ENCODE data around the gene MPV17L. TPM values are rescaled to one million over a fixed set of nuclear protein-coding genes. Genes with fewer than 3 reads are reported as not detected.
A peak's percentile ranks its signal among the peaks of the same experiment; 100 is the strongest.
"Not testable (repeated sequence)": the region's sequence is repeated elsewhere in the genome, so short reads cannot be mapped to it uniquely, and the experiment has no call there.

MPV17L gene
- total RNA-seq, 1 experiment from 2014 or later: not detected

DNA sequence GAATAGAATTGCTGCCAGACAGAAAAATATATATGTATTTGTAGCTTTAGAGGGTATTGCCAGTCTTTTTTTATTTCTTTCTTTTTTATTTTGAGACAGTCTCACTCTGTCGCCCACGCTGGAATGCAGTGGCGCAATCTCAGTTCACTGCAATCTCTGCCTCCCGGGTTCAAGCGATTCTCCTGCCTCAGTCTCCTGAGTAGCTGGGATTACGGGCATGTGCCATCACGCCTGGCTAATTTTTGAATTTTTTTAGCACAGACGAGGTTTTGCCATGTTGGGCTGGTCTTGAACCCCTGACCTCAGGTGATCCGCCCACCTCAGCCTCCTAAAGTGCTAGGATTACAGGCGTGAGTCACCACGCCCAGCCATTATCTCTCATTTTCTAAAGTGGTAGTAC is 35.3 kb downstream of the MPV17L start:
- not testable (repeated sequence) for H3K4me1 ChIP-seq; DNase-seq; H3K36me3 ChIP-seq; H3K4me3 ChIP-seq; H3K27ac ChIP-seq; H3K27me3 ChIP-seq; H3K9me3 ChIP-seq (replicated peaks)

DNA sequence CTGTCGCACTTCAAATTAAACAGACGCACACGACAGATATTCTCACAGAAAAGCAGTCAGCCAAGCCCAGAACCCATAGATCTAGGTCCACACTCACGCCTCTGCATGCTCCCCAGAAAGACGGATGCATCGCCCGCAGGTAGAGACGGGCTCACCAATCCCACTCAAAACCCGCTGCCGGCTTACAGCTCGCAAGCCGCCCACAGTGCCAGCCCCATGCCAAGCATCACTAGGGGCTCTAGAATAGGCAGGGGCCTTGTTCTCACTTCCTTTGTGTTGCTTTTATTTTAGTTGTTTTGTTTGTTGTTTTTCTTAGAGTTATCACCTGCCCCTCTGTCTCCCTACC is 38.5 kb downstream of the MPV17L start:
- no peaks in the 10 kb centered on the region for H3K27me3 ChIP-seq
- no peak for DNase-seq
- no peaks in the 10 kb centered on the region for H3K9me3 ChIP-seq (replicated peaks)
- peak overlapping the region; percentile 74 for H3K4me3 ChIP-seq
- H3K27ac ChIP-seq: no peak overlapping the region
- no peaks in the 10 kb centered on the region for H3K36me3 ChIP-seq
- H3K4me1 ChIP-seq: no peaks in the 10 kb centered on the region

DNA sequence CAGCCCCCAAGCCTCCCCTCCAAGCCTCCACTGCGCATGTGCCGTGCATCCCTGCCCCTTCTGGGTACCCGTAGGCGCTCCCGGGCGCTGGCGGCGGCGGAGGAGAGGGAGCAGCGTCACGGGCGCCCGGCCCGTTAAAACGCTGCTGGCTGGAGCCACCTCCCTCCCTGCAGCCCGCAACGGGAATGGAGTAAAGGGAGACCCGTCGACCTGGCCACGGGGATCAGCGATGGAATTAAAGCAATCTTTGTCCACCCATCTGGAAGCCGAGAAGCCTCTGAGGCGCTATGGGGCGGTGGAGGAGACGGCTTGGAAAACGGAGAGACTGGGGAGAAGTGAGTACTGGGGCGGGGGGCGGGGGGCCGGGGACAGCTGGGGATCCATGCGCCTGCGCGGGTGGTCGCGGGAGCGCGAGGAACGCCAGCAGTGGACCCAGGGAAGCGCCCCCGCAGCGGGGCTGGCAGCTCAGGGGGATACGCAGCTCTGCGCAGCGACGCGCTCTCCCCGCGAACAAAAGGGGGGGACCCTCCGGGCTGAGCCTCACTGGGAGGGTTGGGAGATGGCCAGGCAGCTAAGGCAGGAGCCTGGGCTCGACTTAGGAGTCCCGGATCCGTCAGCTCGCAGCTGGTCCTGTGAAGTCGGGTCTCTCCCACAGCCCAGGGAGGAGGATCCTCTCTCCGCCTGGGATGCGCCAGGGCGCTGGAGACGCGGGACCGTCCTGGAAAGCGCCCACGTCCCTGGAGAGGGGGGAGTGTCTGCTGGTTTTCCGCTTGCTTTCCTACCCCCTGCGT is 39.1 kb downstream of the MPV17L start, which contains the start of gene BMERB1:
Gene BMERB1 (plus strand): TSS at position 164 of the 791 bp plus-strand sequence. CDS start 66 bp downstream, at position 230.
- H3K27ac ChIP-seq: peak within 1 kb of the TSS; percentile 46
- peak; percentile 84 for DNase-seq
- peaks cover 3% of the 10 kb centered on the region for H3K4me1 ChIP-seq
- H3K9me3 ChIP-seq (replicated peaks): no peaks in the 10 kb centered on the region
- H3K4me3 ChIP-seq: peak within 1 kb of the TSS; percentile 74
- no peaks in the 10 kb centered on the region for H3K27me3 ChIP-seq
- H3K36me3 ChIP-seq: no peaks in the 10 kb centered on the region

DNA sequence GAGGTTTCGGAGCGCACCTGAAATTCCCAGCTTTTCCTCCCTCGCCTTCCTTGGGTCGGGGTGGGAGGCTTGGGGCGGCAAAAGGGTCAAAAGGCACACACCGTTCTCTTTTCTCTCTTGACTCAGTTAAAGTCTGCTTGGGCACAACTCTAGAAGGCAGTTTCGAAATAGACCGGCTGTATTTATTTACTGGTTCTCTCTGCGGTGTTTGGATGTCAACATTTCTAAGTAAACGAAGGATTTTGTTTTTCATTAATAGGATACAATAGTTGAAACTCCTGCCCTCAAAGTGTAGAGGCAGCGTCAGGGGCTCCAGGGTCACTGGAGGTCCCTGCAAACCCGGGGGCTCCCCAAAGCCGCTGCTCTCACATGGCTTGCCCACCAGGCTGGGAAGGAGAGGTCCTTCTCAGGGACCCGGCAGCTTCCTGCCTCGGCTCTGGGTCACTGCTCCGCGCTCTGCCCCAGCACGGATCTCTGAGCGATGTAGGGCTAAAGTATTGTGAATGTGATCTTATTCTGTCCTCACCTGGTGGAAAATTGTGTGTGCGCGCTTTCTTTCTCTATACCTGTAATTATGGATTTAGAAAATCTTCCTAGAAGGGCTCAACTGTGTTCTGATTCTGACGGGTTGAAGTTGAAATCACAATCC is 39.8 kb downstream of the MPV17L start:
- Histone ChIP-seq H3K9me3 (replicated peaks) (no peaks in the 10 kb centered on the region), H3K36me3 (no peaks in the 10 kb centered on the region), H3K27me3 (no peaks in the 10 kb centered on the region), H3K4me3 (peak overlapping the region; percentile 74), H3K27ac (peak overlapping the region; percentile 46), H3K4me1 (peaks cover 6% of the 10 kb centered on the region)
- DNase-seq: peak; percentile 30 to 48

DNA sequence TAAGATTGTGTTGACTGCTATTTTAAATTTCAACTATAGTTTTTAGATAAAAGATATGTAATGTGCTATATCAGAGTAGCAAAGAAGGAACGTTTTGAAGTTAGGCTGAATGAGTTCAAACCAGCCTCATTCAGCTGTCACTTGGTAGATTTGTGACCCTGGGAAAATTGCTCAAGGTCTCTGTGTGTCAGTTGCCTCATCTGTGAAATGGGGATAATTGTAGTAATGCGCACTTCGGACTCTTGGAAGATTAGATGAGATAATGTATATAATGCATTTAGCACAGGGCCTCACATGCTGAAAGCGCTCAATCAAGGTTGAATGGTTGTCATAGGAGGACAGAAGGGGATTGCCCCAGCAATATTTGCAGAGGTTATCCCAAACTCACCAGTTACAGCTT is 43.5 kb downstream of the MPV17L start:
- no peak for DNase-seq
- no peaks in the 10 kb centered on the region for H3K36me3 ChIP-seq
- H3K9me3 ChIP-seq (replicated peaks): no peaks in the 10 kb centered on the region
- peaks cover 6% of the 10 kb centered on the region for H3K4me1 ChIP-seq
- H3K27ac ChIP-seq: no peak overlapping the region
- no peaks in the 10 kb centered on the region for H3K27me3 ChIP-seq
- H3K4me3 ChIP-seq: no peak overlapping the region

DNA sequence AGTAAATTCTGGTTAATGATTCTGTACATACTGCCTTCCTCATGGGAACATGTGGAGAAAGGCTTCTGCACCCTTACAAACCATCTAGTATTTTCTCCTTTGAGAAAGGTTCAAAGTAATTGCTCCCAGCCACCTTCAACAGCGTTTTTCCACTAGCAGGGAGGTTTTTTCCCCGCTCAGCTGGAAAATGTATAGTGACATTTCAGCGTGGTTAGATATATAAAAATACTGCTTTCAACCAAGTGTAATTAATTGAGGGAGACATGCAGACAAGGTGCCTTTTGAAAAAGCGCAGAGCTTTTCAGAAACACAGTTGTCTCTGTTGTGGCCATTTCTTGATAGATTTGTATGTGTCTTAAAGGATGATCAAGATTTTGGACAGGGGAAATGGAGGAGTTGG is 44.0 kb downstream of the MPV17L start:
- no peak for DNase-seq
- no peak overlapping the region for H3K27ac ChIP-seq
- peaks cover 6% of the 10 kb centered on the region for H3K4me1 ChIP-seq
- no peak overlapping the region for H3K4me3 ChIP-seq
- H3K9me3 ChIP-seq (replicated peaks): no peaks in the 10 kb centered on the region
- H3K27me3 ChIP-seq: no peaks in the 10 kb centered on the region
- no peaks in the 10 kb centered on the region for H3K36me3 ChIP-seq

DNA sequence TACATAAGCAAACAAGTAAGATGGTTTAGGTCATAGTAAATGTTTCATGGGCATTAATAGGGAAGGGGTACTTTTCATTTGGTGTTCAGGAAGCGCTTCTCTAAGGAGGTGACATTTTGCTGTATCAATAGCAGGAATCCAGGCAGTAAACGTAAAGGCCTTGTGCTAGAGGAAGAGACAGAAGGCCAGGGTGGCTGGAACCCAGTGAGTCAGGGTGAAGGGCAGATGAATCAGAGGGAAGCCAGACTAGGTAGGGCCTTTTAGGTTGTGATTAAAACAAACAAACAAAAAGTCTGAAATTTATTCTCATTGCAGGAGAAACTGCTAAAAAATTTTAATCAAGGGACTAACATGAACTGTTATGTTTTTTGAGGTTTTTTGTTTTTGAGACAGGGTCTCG is 45.3 kb downstream of the MPV17L start:
- no peaks in the 10 kb centered on the region; the same call in 1 of the 2 replicates for H3K9me3 ChIP-seq (replicated peaks)
- H3K27me3 ChIP-seq: no peaks in the 10 kb centered on the region
- no peak for DNase-seq
- peaks cover 6% of the 10 kb centered on the region for H3K4me1 ChIP-seq
- no peak overlapping the region for H3K4me3 ChIP-seq
- H3K36me3 ChIP-seq: no peaks in the 10 kb centered on the region
- H3K27ac ChIP-seq: no peak overlapping the region

DNA sequence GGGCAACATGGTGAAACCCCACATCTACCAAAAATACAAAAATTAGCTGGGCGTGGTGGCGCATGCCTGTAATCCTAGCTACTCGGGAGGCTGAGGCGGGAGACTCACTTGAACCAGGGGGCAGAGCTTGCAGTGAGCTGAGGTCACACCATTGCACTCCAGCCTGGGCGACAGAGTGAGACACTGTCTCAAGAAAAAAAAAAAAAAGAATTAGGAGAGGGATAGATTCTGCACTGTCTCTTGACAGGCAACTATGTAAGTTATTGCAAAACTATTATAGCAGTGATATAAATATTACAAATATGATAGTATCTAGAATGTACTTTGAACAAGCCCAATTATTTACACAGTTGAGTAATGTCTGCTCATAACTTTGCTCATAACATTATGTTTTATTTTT is 46.6 kb downstream of the MPV17L start:
- H3K36me3 ChIP-seq, H3K4me3 ChIP-seq, DNase-seq: not testable (repeated sequence)

DNA sequence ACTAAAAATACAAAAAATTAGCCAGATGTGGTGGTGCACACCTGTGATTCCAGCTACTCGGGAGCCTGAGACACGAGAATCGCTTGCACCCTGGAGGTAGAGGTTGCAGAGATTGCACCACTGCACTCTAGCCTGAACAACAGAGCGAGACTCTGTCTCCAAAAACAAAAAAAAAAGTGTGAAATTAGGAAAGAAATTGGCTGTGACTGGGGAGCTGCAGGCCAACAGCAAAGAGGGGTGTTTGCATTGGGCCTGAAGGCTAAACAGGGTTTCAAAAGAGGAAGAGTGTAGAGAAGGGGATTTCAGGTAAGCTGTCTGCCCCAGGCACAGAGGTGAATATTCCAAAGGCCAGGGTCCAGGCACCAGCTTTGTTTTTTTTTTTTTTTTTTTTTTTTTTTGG is 48.2 kb downstream of the MPV17L start:
- no peaks in the 10 kb centered on the region for H3K27me3 ChIP-seq
- DNase-seq: no peak
- H3K4me3 ChIP-seq: no peak overlapping the region
- no peak overlapping the region for H3K27ac ChIP-seq
- peaks cover 6% of the 10 kb centered on the region for H3K4me1 ChIP-seq
- no peaks in the 10 kb centered on the region for H3K36me3 ChIP-seq
- H3K9me3 ChIP-seq (replicated peaks): no peaks in the 10 kb centered on the region; the same call in 1 of the 2 replicates

More for the DNA sequence above, 46.6 kb downstream of the MPV17L start:
- H3K4me1 ChIP-seq; H3K9me3 ChIP-seq (replicated peaks); H3K27ac ChIP-seq; H3K27me3 ChIP-seq: not testable (repeated sequence)

DNA sequence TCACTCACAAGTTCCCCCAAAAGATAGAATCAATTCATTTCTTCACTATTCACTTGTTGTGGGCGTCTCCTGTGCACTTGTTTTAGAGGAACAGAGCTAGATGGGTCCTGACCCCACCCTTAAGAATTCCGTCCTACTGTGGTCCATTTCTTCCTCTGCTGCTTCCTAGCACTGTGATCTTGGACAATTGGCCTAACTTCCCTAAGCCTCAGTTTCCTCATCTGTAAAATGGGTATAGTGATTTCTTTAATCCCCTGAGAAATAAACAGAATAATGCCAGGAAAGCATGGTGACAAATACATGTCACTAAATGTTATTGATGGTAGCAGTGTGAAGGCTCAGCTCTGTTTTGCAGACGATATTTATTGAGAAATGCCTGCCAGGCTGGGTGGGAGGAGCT is 48.7 kb downstream of the MPV17L start:
- DNase-seq: no peak
- Histone ChIP-seq H3K4me3 (no peak overlapping the region), H3K27ac (no peak overlapping the region), H3K27me3 (no peaks in the 10 kb centered on the region), H3K4me1 (peaks cover 6% of the 10 kb centered on the region), H3K9me3 (replicated peaks) (no peaks in the 10 kb centered on the region; the same call in 1 of the 2 replicates), H3K36me3 (no peaks in the 10 kb centered on the region)

DNA sequence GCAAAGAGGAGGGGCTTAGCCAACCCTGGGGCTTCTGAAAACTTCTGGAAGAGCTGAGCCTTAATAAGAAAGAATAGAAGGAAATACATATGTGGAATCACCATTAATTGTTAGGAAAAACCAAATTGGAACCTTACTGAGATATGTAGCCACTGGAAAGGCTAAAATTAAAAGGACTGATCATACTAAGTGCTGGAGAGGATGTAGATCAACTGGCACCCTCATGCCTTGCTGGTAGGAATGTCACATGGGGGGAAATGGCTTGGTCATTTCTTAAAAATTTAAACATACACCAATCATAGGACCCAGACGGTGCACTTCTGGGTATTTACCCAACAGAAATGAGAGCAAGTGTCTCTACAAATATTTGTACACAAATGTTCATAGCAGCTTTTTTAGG is 49.9 kb downstream of the MPV17L start:
- no peak for DNase-seq
- Histone ChIP-seq H3K4me1 (no peaks in the 10 kb centered on the region), H3K9me3 (replicated peaks) (no peaks in the 10 kb centered on the region; the same call in 1 of the 2 replicates), H3K27me3 (no peaks in the 10 kb centered on the region), H3K4me3 (no peak overlapping the region), H3K36me3 (no peaks in the 10 kb centered on the region), H3K27ac (no peak overlapping the region)

DNA sequence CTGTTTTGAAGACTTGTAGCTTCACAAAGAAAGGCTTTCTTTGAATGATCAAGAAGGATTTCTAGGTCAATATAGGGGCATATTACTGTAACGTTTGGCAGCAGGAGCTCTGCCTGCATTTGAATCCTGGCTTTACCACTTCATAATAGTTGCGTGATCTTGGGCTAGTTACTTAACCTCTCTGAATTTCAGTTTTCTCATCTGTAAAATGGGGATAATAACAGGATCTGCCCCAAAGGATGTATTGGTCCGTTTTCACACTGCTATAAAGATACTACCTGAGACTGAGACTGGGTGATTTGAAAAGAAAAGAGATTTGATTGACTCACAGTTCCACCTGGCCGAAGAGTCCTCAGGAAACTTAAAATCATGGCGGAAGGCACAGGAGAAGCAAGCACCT is 51.3 kb downstream of the MPV17L start:
- no peaks in the 10 kb centered on the region for H3K27me3 ChIP-seq

DNA sequence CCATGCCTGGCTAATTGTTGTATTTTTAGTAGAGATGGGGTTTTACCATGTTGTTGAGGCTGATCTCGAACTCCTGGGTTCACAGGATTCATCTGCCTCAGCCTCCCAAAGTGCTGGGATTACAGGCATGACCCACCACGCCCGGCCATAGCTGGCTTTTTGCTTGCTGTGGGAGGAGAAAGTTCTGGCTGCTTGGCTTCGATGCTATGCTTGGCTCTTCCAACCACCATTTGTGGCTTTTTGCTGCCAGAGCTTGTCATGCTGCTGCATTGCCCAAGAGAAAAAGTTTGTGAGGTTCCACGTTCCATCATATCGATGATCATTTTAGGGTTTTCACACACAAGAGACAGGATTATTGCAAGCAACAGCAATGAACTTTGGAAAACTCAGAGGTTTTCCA is 55.1 kb downstream of the MPV17L start:
- no peak overlapping the region for H3K4me3 ChIP-seq
- no peaks in the 10 kb centered on the region for H3K4me1 ChIP-seq
- no peak overlapping the region for H3K27ac ChIP-seq
- H3K36me3 ChIP-seq: no peaks in the 10 kb centered on the region
- no peaks in the 10 kb centered on the region; the same call in 1 of the 2 replicates for H3K9me3 ChIP-seq (replicated peaks)
- H3K27me3 ChIP-seq: no peaks in the 10 kb centered on the region
- no peak for DNase-seq

More for the DNA sequence above, 51.3 kb downstream of the MPV17L start:
- Histone ChIP-seq H3K27ac (no peak overlapping the region), H3K4me1 (no peaks in the 10 kb centered on the region), H3K4me3 (no peak overlapping the region), H3K36me3 (no peaks in the 10 kb centered on the region), H3K9me3 (replicated peaks) (no peaks in the 10 kb centered on the region; the same call in 1 of the 2 replicates)
- no peak for DNase-seq

DNA sequence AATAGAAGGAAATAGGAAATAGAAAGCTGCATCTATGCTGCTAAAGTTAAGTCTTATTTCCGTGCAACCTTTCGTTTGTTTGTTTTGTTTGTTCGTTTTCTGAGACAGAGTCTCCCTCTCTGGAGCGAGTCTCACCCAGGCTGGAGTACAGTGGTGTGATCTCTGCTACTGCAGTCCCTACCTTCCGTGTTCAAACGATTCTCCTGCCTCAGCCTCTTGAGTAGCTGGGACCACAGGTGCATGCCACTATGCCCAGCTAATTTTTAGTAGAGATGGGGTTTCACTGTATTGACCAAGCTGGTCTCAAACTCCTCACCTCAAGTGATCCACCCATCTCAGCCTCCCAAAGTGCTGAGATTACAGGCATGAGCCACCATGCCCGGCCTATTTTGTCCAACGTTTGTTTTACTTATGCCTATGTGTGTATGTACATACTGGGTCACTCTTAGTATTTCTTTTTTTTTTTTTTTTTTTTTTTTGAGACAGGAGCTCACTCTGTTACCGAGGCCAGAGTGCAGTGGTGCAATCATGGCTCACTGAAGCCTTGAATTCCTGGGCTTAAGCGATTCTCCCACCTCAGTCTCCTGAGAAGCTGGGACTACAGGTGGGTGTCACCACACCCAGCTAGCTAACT is 55.7 kb downstream of the MPV17L start:
- H3K27ac ChIP-seq: no peak overlapping the region
- H3K9me3 ChIP-seq (replicated peaks): no peaks in the 10 kb centered on the region
- no peak overlapping the region for H3K4me3 ChIP-seq
- no peaks in the 10 kb centered on the region for H3K36me3 ChIP-seq
- no peaks in the 10 kb centered on the region for H3K4me1 ChIP-seq
- no peaks in the 10 kb centered on the region for H3K27me3 ChIP-seq
- no peak for DNase-seq

DNA sequence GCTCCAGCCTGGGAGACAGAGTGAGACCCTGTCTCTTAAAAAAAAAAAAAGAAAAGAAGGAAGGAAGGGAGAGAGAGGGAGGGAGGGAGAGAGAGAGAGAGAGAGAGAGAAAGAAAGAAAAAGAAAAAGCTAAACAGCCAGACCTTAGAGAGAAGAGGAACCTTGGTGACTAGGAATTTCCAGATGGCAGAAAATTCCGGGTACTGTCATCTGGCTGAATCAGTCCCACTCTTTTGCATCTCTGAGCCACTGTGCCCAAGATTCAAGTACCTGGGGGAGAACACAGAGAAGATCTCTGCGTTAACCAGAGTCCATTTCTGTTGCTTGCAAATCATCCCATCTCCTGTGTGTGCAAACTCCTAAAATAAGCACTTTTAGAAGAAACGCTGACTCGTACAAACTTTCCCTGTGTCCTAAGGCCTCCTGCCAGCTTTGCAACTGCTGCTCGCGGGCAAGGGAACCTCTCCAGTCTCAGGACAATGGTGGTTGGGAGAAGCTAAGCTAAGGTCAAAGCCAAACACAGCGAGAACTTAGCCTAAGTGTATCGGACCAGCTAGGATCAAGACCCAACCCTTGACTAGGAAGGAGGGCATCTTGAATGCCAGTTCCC is 56.8 kb downstream of the MPV17L start:
- Histone ChIP-seq H3K36me3 (no peaks in the 10 kb centered on the region), H3K9me3 (replicated peaks) (no peaks in the 10 kb centered on the region), H3K4me3 (no peak overlapping the region), H3K27me3 (no peaks in the 10 kb centered on the region), H3K4me1 (no peaks in the 10 kb centered on the region), H3K27ac (no peak overlapping the region)
- no peak for DNase-seq

Measured in SJCRH30 (cell line).